ENCODE results near the gene DCTD.

- TF ChIP-seq EZH2 (IDR thresholded peaks at IDR 0.05; ENCODE audit: insufficient read depth, poor library complexity, severe bottlenecking): no peak
- no peak for TF ChIP-seq EZH2phosphoT487 (IDR thresholded peaks at IDR 0.05; ENCODE audit: insufficient read depth, low read depth)
Measured at GRCh38 chr4:182898479-182898799, 18.7 kb downstream of the DCTD start.
